ENCODE data around the gene RFX1.

GRCh38 chr19:13929340-13929739 lies 76.8 kb downstream of the RFX1 start:
- TF ChIP-seq CTCF (IDR thresholded peaks at IDR 0.05): no peak
- no peak for TF ChIP-seq POLR2AphosphoS5 (IDR thresholded peaks at IDR 0.05)
